HUES6 (cell line): ENCODE results near the gene SEC61G.
A peak's percentile ranks its signal among the peaks of the same experiment; 100 is the strongest.

Experiments used
- H3K27ac ChIP-seq: 2 replicates; pipeline ENCODE4 v1.7.0; 2013; ENCODE audit warnings: low read depth, mild to moderate bottlenecking, low read length, inconsistent platforms
- H3K27me3 ChIP-seq: 2 replicates; pipeline ENCODE4 v1.6.1; 2013; ENCODE audit warnings: low read length; ENCODE audit not compliant: control insufficient read depth, insufficient read depth
- H3K36me3 ChIP-seq: 2 replicates; pipeline ENCODE4 v1.6.1; 2013; ENCODE audit warnings: low read length; ENCODE audit not compliant: control insufficient read depth, insufficient read depth
- H3K4me1 ChIP-seq: 2 replicates; pipeline ENCODE4 v1.6.1; 2013; ENCODE audit warnings: low read length; ENCODE audit not compliant: control insufficient read depth, insufficient read depth
- H3K4me3 ChIP-seq: 2 replicates; pipeline ENCODE4 v1.5.1; 2013; ENCODE audit warnings: low read depth, low read length
- H3K9ac ChIP-seq: one replicate; pipeline ENCODE4 v1.6.1; 2013; ENCODE audit warnings: mild to moderate bottlenecking, low read length
- H3K9me3 ChIP-seq: 2 replicates; pipeline ENCODE4 v1.6.1; 2013; ENCODE audit warnings: low read depth, low read length; ENCODE audit not compliant: control insufficient read depth, insufficient read depth

Gene SEC61G

GRCh38 chr7:54764861-54765260, 5.8 kb upstream of the SEC61G start:
- H3K4me3 ChIP-seq: no peak overlapping the region
- H3K9me3 ChIP-seq: no peaks in the 10 kb centered on the region

DNA sequence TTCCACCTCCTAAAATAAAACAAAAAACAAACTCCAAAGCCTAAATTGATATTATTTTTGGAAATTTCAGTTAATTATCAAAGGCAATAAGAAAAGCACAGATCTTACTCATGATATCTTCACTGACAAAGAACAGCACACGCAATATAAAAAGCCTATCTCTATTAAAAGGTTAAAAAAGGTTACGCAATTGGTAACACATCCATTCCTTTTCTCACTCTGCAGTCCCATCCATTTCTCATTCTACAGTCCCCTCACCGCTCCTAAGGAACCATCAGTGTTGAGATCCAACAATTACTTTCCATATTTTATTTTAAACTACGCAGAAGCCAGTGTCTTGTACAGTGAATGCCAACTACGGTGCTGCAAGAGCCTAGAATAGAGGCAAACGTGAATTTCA, 1.3 kb downstream of the SEC61G start:
- Histone ChIP-seq H3K9ac (peak overlapping the region; percentile 93), H3K4me1 (peaks cover 2% of the 10 kb centered on the region; the same call in 1 of the 2 replicates), H3K27me3 (no peaks in the 10 kb centered on the region), H3K9me3 (no peaks in the 10 kb centered on the region), H3K4me3 (peak overlapping the region; percentile 96), H3K27ac (no peak overlapping the region), H3K36me3 (peaks cover 44% of the 10 kb centered on the region)

More at GRCh38 chr7:54764861-54765260, 5.8 kb upstream of the SEC61G start:
- Histone ChIP-seq H3K27me3 (no peaks in the 10 kb centered on the region), H3K9ac (no peak overlapping the region), H3K27ac (no peak overlapping the region), H3K36me3 (no peaks in the 10 kb centered on the region), H3K4me1 (no peaks in the 10 kb centered on the region)

DNA sequence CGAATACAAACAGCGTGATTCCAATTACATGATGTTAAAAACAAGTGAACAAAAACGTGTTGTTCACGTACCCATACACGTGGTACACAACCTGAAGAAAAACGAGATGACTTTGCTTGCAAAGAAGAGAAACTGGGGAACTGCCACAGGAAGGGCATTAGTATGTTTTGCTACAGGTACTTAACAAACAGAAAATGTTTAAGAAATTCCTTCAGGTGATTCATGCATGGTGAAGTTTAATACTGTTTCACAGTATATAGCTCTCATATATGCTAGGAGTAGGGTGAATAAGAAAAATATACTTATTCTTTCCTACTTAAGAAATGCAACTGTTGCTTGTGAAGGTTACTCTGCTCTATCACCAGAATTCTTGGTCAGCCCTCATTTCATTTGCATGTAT, 9.8 kb downstream of the SEC61G start:
- Histone ChIP-seq H3K4me3 (no peak overlapping the region), H3K9me3 (no peaks in the 10 kb centered on the region), H3K4me1 (no peaks in the 10 kb centered on the region), H3K9ac (no peak overlapping the region), H3K36me3 (peaks cover 62% of the 10 kb centered on the region), H3K27me3 (no peaks in the 10 kb centered on the region), H3K27ac (no peak overlapping the region)

- Histone ChIP-seq H3K36me3 (peaks cover 43% of the 10 kb centered on the region), H3K9ac (no peak overlapping the region), H3K27ac (no peak overlapping the region), H3K9me3 (no peaks in the 10 kb centered on the region), H3K27me3 (no peaks in the 10 kb centered on the region), H3K4me1 (no peaks in the 10 kb centered on the region), H3K4me3 (no peak overlapping the region)
These were observed 11.8 kb downstream of the SEC61G start for GRCh38 chr7:54747234-54747633.

DNA sequence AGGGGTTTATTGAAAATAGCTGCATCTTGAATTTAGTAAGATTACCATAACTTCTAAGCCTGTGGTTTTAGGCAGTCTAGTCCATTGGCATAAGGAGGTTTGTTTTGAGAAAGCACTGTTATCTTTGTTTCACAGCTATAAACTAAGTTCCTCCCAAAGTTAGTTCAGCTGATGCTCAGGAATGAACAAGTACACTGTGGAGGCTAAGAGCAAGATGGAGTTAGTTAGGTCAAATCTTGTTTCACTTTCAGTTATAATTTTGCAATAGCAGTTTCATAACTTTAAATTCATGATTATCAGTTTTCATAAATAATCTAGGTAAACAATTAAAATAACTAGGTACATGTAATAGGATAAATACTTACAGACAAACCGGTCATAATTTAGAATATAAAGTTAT, 15.4 kb downstream of the SEC61G start:
- no peak overlapping the region for H3K9ac ChIP-seq
- no peaks in the 10 kb centered on the region for H3K9me3 ChIP-seq
- no peak overlapping the region for H3K27ac ChIP-seq
- H3K4me1 ChIP-seq: no peaks in the 10 kb centered on the region; the same call in 1 of the 2 replicates
- peaks cover 8% of the 10 kb centered on the region for H3K36me3 ChIP-seq
- H3K4me3 ChIP-seq: no peak overlapping the region
- no peaks in the 10 kb centered on the region for H3K27me3 ChIP-seq

DNA sequence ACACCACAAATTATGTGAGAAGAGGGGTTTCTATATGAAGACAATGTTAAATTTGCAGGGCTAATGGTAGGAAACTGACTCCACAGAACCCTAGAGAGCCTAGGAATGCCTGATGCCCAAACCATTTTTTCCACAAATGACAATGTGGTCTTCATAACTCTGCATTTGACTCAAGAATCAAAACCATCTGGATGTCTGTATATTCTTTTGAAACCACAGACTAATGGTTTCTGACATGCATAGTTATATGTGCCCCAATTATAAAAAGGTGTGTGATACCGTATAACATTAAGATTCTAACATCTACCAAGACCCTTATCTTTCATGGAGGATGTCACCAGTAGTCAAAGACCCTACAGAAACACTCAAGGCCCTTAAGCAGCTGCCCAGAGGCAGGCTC, 20.3 kb downstream of the SEC61G start:
- Histone ChIP-seq H3K36me3 (no peaks in the 10 kb centered on the region; the same call in 1 of the 2 replicates), H3K27ac (no peak overlapping the region), H3K9ac (no peak overlapping the region), H3K9me3 (no peaks in the 10 kb centered on the region), H3K4me1 (no peaks in the 10 kb centered on the region; the same call in 1 of the 2 replicates), H3K27me3 (no peaks in the 10 kb centered on the region), H3K4me3 (no peak overlapping the region)

- H3K27me3 ChIP-seq: no peaks in the 10 kb centered on the region
- no peaks in the 10 kb centered on the region for H3K9me3 ChIP-seq
These were observed 29.9 kb downstream of the SEC61G start for GRCh38 chr7:54729107-54729506.

GRCh38 chr7:54728411-54728810, 30.6 kb downstream of the SEC61G start:
- peaks cover 11% of the 10 kb centered on the region for H3K4me1 ChIP-seq
- no peaks in the 10 kb centered on the region for H3K36me3 ChIP-seq
- H3K27me3 ChIP-seq: no peaks in the 10 kb centered on the region
- no peaks in the 10 kb centered on the region for H3K9me3 ChIP-seq
- H3K4me3 ChIP-seq: no peak overlapping the region
- no peak overlapping the region for H3K9ac ChIP-seq
- no peak overlapping the region for H3K27ac ChIP-seq

More at GRCh38 chr7:54729107-54729506, 29.9 kb downstream of the SEC61G start:
- Histone ChIP-seq H3K4me1 (peaks cover 11% of the 10 kb centered on the region), H3K27ac (no peak overlapping the region), H3K4me3 (no peak overlapping the region), H3K36me3 (no peaks in the 10 kb centered on the region), H3K9ac (no peak overlapping the region)

DNA sequence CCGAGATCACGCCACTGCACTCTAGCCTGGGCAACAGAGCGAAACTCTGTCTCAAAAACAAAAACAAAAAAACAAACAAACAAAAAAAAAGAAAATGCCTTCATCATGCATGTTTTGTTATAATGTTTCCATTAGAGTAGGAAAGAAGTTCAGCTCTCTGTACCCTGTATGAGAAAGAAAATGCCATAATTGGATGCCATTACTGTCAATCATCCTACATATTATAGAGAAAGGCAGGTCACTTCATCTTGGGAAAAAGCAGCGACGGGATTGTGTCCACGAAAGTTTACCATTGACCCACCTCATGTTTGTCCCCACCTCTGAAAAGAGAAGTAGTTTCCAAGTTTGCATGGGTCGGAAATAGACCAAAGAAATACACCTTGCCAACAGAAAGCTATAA, 33.8 kb downstream of the SEC61G start:
- no peaks in the 10 kb centered on the region for H3K36me3 ChIP-seq
- H3K27ac ChIP-seq: no peak overlapping the region
- H3K4me3 ChIP-seq: no peak overlapping the region
- H3K4me1 ChIP-seq: peaks cover 11% of the 10 kb centered on the region
- no peaks in the 10 kb centered on the region for H3K9me3 ChIP-seq
- H3K9ac ChIP-seq: no peak overlapping the region
- H3K27me3 ChIP-seq: no peaks in the 10 kb centered on the region

- Histone ChIP-seq H3K4me1 (no peaks in the 10 kb centered on the region), H3K27me3 (no peaks in the 10 kb centered on the region), H3K4me3 (no peak overlapping the region), H3K9me3 (peaks cover 4% of the 10 kb centered on the region), H3K36me3 (no peaks in the 10 kb centered on the region), H3K9ac (no peak overlapping the region), H3K27ac (no peak overlapping the region)
These were observed 36.5 kb downstream of the SEC61G start for GRCh38 chr7:54722502-54722901.

DNA sequence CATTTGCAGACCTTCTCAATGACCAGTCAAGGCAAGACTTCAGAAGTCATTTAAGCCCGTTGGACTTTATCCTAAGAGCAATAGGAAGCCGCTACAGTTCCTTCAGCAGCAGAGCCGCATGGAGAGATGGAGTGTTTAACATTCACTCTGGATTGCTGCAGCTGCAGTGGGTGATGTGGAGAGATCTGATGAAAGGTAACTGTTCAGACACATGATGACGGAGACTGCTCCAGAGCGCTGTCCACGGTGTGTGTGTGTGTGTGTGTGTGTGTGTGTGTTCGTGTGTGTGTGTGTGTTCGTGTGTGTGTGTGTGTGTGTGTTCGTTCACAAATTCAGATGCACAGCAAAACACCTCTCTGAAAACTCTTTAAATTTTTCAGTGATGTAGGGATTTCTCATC, 37.0 kb downstream of the SEC61G start:
- Histone ChIP-seq H3K9me3 (peaks cover 4% of the 10 kb centered on the region), H3K9ac (no peak overlapping the region), H3K4me3 (no peak overlapping the region), H3K36me3 (no peaks in the 10 kb centered on the region), H3K27ac (no peak overlapping the region), H3K27me3 (no peaks in the 10 kb centered on the region), H3K4me1 (no peaks in the 10 kb centered on the region)

GRCh38 chr7:54719974-54720373, 39.0 kb downstream of the SEC61G start:
- no peaks in the 10 kb centered on the region for H3K27me3 ChIP-seq
- H3K9ac ChIP-seq: no peak overlapping the region
- H3K4me1 ChIP-seq: no peaks in the 10 kb centered on the region
- H3K4me3 ChIP-seq: no peak overlapping the region
- H3K9me3 ChIP-seq: peaks cover 4% of the 10 kb centered on the region
- H3K27ac ChIP-seq: no peak overlapping the region
- no peaks in the 10 kb centered on the region for H3K36me3 ChIP-seq
